HG02970 (cell line): ENCODE data around the gene ATP12A.

ENCODE experiments used
- ATAC-seq: cut with Tn5 transposase; IDR thresholded peaks from one replicate; pipeline ENCODE4 v1.9.1; 2021; ENCODE audit warnings: mild to moderate bottlenecking, moderate library complexity, moderate number of reproducible peaks; ENCODE audit not compliant: unreplicated experiment, low FRiP score

The ATP12A gene

GRCh38 chr13:24662195-24663088, 17.8 kb upstream of the ATP12A start:
- no peak for ATAC-seq

GRCh38 chr13:24663089-24663395, 17.2 kb upstream of the ATP12A start:
- no peak for ATAC-seq

DNA sequence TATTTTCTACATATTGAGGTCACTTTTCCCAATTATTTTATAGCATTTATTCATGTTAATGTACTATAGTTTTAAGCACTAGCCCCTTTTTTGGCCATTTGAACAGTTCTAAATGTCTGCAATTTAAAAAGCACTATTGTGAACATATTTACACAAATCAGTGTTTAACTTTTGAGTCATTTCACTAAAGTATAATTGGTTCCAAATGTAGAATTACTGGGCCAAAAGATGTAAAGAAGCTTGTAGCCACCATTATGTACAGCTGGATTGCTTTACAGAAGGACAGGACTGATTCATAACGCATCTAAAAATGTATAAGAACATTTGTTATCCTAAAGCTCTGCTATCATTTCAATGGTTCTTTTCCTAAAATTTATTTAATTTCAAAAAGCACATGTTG, 16.6 kb upstream of the ATP12A start:
- no peak for ATAC-seq

DNA sequence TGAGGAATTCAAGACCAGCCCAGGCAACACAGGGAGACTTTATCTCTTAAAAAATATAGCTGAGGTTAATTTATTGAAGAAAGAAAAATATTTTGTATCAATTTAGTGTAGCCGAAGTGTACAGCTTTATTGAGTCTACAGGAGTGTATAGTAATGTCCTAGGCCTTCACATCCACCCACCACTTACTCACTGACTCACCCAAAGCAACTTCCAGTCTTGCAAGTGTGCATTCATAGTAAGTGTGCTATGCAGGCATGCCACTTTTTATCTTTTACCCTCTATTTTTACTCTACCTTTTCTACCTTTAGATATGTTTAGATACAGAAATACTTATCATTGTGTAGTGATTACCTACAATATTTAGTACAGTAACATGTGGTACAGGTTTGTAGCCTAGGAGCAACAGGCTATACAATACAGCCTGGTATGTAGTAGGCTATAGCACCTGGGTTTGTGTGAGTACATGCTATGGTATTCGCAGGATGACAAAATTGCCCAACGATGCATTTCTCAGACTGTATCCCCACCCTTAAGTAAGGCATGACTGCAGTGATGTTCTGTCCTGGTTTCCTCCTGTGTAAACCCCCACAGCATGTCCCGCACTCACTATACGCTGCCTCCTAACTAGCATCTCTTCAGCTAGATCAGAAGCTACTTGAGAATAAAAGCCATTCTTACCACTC, 15.3 kb upstream of the ATP12A start:
- ATAC-seq = no peak

GRCh38 chr13:24668511-24668910, 11.7 kb upstream of the ATP12A start:
- no peak for ATAC-seq

DNA sequence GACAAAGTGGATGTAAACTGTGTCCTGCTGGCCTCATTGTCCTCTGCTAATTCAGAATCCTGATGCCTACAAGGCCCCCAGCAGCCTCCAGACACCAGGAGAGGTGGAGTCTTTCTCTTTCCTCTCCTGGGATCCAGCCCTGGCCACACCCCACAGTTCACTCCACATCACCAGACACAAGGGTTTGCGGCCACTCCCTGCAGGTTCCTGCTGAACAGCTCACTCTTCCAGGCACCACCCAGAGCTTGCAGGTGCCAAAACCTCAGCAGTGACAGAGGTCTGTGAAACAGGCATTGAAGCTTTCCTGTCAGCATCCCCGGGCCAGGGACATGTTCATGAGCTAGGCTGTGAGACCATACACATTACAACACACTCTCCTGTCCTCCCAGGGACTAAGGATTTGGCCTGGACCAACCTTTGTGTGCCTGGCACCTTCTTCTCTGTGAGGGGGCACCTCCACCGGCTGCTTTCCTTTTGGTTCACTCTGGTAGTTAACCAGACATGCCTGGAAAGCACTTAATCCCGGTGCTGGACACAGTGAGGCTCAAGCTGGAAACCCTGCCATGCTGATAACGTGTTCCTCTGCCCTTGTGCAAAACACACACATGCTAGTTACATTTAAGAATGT, 11.1 kb upstream of the ATP12A start:
- no peak for ATAC-seq

GRCh38 chr13:24670174-24670573, 10.0 kb upstream of the ATP12A start:
- no peak for ATAC-seq

GRCh38 chr13:24670961-24671381, 9.2 kb upstream of the ATP12A start:
- no peak for ATAC-seq

GRCh38 chr13:24671386-24672113, 8.7 kb upstream of the ATP12A start:
- ATAC-seq = no peak

DNA sequence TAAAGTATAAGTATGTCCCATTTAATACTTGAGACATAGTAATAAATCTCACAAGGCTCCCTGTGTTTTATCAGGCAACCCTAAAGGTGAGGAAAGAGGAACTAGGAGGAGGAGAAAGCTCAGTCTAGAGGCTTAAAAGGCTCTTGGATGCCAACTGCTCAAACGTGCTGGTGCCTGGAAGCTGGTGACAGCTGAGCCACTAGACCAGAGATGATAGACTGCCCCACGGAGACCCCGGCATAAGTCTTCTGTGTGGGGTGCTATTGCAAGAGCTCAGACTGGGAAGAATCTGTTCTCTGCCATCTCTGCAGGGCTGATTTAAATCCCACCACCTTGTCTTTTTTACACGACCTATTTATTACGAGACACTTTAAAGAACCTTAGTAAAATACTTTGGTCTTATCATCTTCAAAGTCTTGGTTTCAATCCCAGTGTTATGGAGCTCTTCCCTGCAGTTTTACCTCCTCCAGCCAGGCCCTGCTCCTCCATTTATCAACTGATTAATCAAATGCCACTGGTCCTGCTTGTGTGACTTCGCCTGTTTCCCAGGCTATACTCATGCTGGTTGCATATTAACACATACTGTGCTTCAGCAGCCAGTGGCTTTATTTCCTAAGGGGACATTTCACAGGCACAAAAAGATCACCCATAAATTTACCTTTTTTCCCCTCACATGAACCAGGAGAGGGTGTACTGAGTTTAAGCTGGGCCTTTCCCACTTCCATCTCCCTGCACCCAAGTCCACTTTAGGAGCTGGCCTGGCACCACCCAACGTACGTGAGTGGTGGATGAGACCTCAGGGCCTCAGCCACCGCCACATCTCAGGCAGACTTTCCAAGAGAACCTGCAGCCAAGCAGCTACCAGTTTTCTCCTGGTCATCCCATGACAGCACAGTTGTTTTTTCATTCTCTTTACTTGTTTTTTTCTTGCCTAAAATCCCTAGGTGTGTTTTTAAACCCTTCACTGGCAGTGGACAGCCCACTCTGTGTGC, 7.8 kb upstream of the ATP12A start:
- no peak for ATAC-seq

GRCh38 chr13:24675806-24676570, 4.2 kb upstream of the ATP12A start:
- ATAC-seq = no peak

GRCh38 chr13:24678151-24678550, 2.1 kb upstream of the ATP12A start:
- no peak for ATAC-seq

DNA sequence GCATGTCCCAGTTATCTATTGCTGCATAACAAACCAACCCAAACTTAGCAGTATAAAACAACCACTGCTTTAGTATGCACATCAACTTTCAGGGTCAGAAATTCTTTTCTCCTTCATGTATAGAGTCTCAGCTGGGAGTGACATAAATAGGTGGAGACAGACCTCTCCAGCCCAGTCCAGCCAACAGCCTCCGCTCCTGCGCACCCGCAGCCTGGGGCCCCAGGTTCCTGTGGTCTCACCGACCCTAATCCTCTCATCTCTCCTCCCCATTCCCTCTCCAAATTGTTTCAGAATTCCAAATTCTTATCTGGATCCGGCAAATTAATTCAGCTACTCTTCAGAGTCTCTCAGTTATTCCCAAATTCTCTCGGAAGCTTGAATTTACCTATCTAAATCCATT, 522 bp upstream of the ATP12A start:
- ATAC-seq = no peak

DNA sequence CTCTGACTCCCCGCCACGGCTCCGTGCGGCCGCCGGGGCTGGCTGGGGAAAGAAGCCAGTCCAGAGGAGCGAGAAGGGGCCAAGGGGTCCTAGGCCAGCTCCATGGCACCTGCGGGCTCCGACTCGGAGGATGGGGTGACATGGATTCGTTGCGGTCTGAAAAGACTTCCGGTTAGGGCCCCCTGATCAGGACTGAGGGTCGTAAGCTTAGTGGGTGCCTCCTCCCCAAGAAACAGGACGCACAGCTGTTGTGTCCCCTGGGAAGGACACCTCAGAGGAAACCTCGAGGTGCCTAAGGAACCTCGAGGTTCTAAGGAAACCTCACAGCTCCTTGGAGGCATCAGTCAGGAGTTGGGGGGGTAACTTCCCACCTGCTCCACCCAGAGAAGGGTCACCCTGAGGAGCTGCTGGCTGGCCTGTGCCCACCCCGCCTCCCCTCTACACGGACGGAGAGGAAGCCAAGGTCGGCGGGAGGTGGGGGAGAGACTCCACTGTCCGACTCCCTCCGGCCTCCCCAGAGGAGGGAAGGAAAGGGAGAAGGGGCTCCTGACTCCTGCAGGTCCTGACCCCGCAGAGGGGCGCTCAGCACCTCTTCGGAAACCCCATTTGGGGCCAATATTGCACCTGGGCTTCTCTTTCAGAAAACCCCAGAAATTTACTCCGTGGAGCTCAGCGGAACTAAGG, 855 bp downstream of the ATP12A start:
- ATAC-seq = no peak

- no peak for ATAC-seq
Measured at GRCh38 chr13:24681930-24682329, 1.7 kb downstream of the ATP12A start.

- no peak for ATAC-seq
Measured at GRCh38 chr13:24682353-24682752, 2.1 kb downstream of the ATP12A start.

DNA sequence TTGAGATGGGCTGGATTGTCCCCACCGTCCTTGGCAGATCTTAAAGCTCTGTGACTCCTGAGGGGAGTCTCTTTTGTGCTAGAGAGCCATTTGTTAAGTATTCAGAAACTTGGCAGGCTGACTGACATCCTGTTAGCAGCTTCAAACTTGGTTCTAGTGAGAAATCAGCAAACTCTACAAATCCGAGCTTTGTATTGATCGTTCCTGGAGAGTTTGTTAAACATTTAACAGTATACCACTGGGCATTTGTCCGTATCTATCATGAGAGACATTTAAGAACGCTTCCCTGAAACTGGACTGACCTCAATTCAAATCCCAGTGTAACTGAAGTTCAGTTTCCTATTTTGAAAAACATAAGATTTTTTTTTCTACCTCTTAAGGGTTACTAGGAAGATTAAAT, 3.1 kb downstream of the ATP12A start:
- no peak for ATAC-seq

GRCh38 chr13:24683838-24684599, 3.8 kb downstream of the ATP12A start:
- ATAC-seq = no peak
